Myocyte (in vitro differentiated cells): ENCODE results near the gene SLC8A3. TPM values are rescaled to one million over a fixed set of nuclear protein-coding genes. Genes with fewer than 3 reads are reported as not detected.
"Not testable (repeated sequence)": the region's sequence is repeated elsewhere in the genome, so short reads cannot be mapped to it uniquely, and the experiment has no call there.

ENCODE experiments used
- DNase-seq: peaks from one replicate; pipeline ENCODE4 v3.0.0-alpha.2; 2012; ENCODE audit warnings: low read depth
- polyA plus RNA-seq: library from polyadenylated mRNA; unstranded; fragments of >200 nt; gene quantifications from one replicate; pipeline ENCODE4 v1.2.1, GENCODE V29; 2012; ENCODE audit warnings: missing spikeins
- total RNA-seq: library from RNA; depleted of rRNA; stranded (reverse); fragments of >200 nt; gene quantifications from 2 replicates; pipeline ENCODE4 v1.2.3, GENCODE V29; 2014

The SLC8A3 gene, protein sequence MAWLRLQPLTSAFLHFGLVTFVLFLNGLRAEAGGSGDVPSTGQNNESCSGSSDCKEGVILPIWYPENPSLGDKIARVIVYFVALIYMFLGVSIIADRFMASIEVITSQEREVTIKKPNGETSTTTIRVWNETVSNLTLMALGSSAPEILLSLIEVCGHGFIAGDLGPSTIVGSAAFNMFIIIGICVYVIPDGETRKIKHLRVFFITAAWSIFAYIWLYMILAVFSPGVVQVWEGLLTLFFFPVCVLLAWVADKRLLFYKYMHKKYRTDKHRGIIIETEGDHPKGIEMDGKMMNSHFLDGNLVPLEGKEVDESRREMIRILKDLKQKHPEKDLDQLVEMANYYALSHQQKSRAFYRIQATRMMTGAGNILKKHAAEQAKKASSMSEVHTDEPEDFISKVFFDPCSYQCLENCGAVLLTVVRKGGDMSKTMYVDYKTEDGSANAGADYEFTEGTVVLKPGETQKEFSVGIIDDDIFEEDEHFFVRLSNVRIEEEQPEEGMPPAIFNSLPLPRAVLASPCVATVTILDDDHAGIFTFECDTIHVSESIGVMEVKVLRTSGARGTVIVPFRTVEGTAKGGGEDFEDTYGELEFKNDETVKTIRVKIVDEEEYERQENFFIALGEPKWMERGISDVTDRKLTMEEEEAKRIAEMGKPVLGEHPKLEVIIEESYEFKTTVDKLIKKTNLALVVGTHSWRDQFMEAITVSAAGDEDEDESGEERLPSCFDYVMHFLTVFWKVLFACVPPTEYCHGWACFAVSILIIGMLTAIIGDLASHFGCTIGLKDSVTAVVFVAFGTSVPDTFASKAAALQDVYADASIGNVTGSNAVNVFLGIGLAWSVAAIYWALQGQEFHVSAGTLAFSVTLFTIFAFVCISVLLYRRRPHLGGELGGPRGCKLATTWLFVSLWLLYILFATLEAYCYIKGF
- total RNA-seq, result 25.2 and 30.1 TPM in 2 replicates
- polyA plus RNA-seq, result 9.5 TPM

DNA sequence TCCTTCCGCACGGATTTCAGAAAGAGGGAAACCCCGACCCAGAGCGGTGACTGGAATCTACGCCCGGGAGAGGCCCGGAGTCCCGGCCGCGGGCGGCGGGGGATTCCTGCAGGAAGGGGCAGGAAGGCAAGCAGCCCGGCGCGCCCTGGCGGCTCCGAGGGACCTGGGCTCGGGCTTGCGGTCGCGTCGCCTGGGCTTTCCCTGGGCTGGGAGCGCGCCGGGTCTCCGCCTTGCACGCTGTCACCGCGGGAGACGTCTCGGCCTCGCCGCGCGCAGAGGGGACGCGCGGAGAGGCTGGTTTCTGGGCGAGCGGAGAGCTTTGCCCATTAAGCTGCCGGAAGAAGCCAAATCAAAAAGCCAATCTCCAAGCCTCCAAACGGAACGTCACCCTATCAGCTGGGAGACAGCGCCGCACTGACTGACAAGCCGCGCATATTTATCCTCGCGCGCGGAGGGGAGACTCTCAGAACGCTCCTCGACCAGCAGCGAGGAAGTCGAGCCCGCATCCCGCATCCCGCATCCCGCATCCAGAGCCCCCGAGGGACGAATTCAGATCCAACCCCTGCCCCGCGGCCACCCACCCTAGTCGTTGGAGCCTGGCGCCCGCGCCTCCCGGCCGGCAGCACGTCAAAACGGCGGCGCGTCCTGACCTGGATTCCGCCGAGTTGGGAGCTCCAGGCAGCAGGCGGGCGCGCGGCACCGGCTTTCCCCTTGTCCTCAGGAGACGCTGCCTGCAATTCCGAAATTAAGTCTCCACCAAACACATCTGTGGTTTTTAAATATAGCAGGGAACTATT is at the start of gene SLC8A3:
SLC8A3 (minus strand) TSS at position 293 of the 797 bp plus-strand sequence. CDS start 20,529 bp downstream, outside the sequence.
- peak; percentile 91 for DNase-seq

DNA sequence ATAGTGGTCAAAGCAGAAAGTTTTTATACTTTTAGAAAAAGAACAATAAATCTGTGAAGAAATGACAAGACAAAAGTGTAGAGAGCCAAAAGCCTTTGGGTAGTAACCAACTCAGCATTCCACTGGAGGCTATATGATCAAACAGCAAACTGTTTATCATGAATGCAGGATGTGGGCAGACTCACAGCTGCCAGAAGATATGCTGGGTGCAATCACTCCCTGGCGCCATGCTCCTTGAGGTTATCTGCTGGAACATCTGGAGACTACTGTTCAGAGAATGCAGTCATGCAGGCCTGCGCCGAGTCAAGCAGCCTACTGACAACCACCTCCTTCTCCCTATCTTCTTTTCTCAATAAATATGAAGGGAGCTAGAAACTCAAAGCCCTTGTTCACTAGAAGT is 49.0 kb upstream of the SLC8A3 start:
- no peak for DNase-seq

DNA sequence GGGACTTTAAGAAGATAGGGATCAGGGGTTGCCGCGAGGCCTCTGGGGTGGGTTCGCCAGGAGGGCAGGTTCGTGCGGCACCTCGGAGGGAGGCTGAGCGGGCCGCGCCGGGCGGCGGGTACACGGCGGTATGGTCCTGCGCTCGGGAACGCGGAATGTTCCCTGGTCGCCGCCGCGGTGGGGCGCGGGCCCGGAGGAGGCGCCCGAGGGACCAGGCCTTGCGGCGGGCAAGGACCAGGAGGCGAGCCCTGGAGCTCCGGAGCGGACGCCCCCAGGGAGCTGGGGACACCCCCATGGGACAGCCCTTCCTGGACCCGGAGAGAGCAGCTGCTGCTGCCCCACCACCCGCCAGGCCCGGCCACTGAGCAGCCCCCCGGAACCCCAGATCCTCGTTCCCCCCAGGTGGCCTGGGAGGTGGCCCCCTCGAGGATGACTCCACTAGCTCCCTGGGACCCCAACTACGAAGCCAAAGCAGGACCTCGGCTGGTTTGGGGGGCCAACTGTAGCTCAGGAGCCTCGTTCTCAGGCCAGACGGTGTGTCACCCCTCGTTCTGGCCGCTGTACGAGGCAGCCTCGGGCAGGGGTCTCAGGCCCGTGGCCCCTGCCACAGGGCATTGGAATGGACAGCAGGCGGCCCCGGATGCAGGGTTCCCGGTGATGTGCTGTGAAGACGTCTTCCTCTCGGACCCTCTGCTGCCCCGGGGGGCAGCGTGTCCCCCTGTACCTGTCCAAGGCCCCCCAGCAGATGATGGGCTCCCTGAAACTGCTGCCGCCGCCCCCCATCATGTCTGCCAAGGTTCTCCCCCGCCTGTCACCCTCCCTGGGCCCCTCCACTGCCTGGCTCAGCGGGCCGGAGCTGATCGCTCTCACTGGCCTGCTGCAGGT is 45.6 kb upstream of the SLC8A3 start:
- DNase-seq, result no peak

DNA sequence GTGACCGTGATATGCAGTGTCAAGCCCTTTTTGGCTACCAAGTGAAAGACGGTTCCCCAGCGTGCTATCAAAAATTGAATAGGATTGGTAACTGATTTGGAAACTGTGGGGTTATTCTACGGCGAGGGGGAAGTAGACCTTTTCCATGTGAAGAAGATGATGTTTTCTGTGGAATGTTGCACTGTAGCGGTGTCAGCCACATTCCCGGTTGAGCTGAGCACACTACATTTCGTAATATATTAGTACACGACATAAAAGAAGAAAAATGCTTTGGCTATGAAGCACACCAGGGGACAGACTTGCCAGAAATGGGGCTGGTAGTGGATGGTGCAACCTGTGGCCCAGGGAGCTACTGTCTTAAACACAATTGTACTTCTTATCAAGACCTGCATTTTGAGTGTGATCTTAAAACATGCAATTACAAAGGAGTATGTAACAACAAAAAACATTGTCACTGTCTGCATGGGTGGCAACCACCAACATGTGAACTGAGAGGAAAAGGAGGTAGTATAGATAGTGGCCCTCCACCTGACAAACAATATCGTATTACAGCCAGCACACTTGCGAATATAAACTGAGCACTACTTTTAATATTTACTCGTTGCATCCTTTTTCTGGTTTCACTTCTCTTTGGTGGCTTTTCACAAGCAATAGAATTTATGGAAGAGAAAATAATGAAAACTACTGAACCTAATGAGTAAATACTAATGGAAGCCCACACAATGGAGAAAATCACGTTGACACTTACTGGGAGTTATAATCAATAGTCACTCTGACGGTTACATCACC is 43.2 kb upstream of the SLC8A3 start:
- DNase-seq, result not testable (repeated sequence)

DNA sequence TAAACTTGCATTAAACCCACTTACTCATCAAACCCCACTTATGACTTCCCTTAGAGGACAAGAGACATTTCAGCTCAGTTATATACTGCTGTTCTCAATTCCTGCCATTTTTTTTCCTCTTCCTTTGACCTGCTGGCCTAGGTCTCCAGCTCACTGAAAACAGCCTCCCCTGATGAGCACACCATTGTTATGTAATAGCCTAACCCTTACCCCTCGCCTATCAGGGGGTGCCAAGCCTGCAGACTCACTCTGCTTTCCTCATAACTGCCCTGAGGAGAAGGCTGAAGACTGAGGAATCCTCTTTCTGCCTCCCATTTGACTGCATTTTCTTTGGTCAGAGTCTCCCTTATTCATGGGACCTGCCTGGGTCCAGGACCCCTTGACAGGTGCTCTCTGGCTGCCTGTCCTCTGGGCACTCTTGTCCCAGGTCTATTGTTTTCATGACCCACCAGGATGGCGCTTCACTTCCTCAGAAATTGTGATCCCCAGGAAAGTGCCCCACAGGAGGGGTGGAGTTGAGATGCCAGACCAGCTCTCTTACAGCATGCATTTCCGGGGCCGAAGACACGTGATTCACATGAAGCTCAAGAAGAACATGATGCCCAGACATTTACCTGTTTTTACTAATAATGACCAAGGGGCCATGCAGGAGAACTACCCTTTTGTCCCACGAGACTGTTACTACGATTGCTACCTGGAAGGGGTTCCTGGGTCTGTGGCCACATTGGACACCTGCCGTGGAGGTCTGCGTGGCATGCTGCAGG is 41.3 kb upstream of the SLC8A3 start:
- DNase-seq, result not testable (repeated sequence)

DNA sequence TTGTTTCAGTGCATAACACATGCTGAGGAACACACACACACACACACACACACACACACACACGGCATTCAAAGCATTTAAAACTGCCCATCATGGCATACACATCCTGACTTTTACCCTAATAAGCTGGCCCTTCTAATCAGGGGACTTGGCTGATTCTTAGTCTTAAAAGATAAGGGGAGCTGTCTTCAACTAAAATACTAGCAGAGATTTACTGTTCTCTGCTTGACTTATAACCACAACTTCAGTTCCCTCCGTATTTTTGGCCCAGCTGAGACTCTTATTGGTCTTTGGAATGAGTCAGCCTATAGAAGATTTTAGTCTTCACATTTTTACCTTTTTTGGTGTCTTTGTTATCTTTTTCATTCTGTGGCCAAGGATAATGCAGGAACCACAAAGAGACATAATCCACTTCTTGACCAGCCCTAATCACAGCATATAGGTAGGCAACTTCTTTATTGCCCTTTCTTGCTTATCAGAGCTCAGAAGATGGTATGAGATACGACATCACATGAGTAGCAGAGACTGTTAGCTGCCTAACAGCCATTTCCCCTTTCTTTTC is 25.1 kb upstream of the SLC8A3 start:
- DNase-seq, result no peak

DNA sequence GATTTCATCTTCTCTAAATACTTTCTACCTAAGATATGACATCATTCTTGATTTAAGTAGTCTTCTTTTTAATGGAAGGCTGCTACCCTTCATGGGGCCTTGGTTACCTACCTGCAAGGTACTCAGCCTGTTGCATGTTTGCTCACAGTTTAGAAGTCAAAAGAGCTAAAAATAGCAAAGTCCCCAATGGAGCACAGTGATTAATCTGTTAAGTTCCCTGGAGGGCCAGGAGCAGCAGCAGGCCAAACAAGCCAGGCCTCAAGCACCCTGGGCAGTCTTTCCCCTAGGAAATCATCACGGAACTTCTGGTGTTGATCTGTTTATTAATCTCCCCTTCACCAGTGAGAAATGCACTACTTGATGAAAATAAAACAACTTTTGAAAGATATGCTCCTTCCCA is 24.0 kb upstream of the SLC8A3 start:
- DNase-seq, result no peak

DNA sequence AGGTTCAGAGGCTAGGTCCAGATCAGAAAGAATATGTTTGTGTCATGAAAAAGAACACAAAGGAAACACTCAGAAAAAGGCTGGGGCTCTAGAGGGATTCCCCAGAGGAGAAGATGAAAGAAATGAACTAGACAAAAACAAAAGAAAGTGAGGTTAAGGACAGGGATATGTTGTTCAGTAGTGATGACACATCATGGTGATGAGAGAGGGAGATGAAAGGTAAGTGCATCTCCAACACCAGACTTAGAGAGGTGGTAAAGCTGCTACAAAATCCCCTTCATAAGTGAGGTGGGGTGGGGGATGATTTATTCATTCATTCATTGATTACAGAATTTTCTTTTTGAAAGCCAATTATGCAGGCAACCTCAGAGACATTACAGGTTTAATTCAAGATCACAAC is 19.6 kb upstream of the SLC8A3 start:
- DNase-seq, result no peak

DNA sequence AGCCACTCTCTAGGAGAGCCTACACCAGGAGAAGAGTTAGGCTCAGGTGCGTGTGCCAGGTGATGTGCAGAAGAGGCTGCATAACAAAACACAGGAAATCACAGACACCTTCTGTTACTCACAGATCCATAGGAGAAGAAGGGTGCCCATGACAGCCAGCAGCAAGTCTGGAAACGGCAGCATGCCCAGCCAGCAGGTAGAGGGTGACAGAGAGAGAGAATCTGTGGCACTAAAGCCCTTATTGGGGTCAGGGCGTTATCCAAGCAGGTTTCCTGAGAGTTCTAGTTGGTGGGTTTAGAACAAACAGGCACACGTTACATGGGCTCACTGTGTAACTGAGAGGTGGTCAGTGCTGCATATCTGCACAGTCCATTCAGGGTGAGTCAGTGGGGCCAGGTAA is 14.9 kb upstream of the SLC8A3 start:
- no peak for DNase-seq

DNA sequence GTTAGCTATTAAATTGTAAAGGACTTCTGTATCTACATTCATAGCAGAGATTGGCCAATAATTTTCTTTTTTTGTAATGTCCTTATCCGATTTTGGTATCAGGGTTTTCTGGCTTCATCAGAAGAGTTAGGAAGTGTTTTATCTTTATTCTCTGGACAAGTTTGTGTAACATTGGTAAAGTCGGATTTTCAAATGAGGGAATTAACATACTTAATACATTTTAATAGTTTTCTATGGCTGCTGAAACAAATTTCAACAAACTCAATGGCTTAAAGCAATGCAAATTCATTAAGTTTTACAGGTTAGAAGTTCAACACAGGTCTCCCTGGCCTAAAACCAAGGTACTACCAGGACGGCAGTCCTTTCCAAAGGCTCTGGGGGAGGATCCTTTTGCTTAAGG is 13.2 kb upstream of the SLC8A3 start:
- no peak for DNase-seq

DNA sequence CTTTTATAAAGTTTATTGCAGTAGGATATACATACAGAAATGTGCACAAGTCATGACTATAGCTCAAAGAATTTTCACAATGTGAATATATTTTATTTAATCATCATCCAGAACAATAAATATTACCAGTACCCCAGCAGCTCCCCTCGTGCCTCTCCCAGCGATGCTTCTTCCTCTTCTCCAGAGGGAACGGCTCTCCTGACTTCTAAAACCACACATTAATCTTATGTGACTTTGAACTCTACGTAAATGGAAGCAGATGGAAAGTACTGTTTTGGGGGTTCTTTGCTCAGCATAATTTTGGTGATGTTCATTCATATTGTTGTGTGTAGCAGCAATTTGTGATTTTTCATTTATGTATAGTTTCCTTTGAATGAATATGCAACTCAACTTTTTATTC is 4.6 kb upstream of the SLC8A3 start:
- DNase-seq, result no peak

DNA sequence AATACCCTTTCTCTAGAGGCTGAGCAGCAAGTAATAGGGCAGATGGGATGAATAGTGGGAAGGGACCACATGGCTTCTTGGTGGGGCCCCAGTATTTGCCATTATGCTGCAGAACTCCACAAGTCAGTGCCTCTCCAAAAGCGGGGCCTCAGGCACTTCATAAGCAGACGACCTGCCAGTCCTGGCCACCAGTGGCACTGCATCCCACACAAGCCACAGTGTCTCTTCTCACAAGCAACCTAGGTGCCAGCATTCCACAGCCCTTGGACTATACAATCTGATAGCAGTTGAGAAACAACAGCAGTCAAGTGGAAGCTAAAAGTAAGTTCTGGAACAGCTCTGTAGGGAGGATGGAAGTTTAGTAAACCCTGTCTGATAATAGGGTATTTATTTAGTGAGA is 4.2 kb upstream of the SLC8A3 start:
- no peak for DNase-seq

DNA sequence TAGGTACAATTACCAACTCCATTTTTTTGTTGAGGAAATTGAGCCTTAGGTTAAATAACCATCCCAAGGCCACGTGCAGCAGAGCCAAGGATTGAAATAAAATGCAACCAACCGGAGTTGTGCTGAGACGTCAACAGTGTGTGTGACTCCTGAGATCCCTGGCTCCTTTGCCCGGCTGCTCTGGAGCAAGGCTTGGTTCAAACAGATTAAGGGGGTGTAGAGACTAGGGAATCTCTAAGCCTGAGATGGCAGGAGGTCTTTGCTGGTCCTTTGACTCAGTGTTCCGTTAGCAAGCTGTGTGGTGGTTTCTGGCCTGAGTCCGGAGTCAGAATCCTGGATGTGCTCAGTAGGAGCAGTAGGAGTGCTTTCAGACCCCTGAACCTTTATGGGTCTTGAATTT is 1.4 kb upstream of the SLC8A3 start:
- no peak for DNase-seq

DNA sequence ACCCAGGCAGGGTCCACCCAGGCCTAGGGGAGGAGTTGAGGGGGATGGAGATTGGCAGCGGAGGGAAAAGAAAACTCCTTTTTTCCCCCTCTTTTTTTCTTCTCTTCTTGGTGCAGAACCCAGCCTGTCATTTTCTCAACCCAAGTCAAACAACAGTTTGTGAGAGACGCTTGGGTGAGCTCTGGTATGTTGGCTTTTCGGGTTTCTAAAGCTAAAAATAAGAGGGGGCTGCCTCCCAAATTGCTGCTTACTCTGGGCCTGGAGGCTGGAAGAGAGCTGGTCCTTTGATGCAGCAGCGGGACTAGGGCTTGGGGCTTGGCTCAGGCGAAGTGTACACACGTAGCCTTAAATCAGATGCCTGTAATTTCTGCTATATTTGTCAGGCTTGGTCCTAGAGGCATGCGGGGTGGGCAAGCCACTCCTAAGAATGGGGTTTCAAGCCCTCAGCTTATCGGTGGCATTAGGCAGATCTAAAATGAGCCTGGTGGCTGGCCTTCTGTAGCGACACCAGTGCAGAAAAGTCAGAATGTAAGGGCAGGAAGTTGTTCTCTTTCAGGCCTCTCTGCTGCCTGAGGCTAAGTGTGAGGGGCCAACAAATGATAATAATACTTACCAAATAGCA is 816 bp upstream of the SLC8A3 start:
- DNase-seq, result peak; percentile 38

DNA sequence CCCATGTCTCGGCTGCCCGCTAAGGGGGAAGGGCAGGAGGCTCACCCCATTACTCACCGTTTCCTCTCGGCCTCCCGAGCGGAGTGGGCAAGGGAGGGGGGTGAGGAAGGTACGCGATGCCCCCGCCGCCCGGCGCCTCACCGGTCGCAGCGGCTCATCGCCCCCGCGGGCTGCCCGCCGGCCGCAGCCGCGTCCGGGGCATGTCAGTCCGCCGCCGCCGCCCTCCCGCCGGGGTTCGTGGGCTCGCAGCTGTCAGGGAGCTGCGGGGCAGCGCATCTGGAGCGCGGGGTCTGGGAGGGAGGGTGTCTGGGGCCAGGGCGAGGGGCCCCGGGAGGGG is 461 bp downstream of the SLC8A3 start:
- peak; percentile 56 for DNase-seq

DNA sequence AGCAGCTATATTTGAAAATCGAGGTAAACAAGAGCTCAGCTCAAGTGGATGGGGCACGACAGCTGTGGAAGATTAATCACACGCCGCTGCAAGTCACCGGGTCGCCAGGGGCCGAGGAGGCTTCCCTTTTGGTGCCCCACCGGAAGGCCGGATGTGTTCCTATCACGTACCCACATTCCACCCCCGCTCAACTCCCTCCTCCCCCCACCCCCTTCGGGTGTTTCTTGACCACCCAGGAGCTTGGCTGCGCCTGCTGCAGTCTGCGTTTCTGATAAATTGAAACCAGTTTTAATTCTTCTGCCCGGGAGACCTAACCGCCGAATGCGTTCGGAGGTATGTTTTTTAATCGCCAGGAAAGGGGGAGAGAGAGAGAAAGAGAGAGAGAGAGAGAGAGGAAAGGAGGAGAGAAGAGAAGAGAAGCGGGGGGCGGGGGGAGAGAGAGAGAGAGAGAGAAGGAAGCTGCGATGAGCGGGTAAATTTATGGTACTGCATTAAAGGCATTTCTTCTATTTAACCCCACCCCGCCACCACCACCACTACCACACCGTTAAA is 1.8 kb downstream of the SLC8A3 start:
- peak; percentile 98 for DNase-seq

DNA sequence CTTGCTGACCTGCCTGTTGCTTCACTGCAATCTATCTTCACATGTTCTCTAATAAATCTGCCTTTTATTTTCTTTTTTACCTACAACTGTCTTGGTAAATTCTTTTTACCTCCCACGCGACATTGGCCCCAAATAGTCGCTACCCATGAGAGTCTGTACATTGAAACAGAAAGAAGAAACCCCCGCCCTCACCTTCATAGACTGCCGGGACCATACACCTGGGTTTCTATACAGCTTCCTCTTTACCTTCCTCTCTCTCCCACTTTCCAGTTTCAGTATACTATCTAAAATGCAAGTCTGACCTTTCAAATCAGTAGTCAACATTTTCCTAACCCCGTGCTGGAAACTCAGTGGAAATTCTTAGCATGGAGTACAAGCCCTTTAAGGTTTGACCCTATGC is 4.8 kb downstream of the SLC8A3 start:
- DNase-seq, result no peak

DNA sequence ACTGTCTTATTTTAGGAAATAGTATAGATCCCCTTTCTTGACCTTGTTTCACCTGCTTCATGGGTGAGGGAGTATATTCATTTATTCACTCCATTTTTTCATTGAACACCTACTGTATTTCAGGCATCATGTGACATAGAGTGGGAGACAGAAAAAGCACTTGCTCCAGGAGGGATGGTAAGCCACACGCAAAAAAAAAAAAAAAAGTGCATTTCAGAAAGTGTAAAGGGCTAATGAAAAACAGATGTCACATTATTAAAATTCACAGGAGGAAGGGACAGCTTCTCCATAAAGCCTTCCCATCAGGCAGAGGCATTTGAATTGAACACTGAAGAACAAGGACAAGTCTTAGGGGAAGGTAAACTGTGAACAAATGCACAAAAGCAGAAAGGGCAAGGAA is 7.5 kb downstream of the SLC8A3 start:
- DNase-seq, result no peak
